ENCODE measurements around the gene STPG3. TPM values are rescaled to one million over a fixed set of nuclear protein-coding genes. Genes with fewer than 3 reads are reported as not detected.

Gene STPG3
- total RNA-seq, 1 donor from 2014 or later = not detected

GRCh38 chr9:137302449-137303150 lies 51.5 kb downstream of the STPG3 start:
- peak; percentile 60 for TF ChIP-seq CTCF (conservative IDR thresholded peaks at IDR 0.05; ENCODE audit: low read depth, low read length)
- no peak for DNase-seq (ENCODE audit: low read depth)
- peak overlapping the region; percentile 45 for H3K4me3 ChIP-seq (ENCODE audit: low read depth, low read length)

Other genes with a start within 250 kb of the STPG3 start
- 3.0 and 7.6 TPM in 2 replicates for gene ABCA2, start 223.0 kb upstream of the STPG3 start, total RNA-seq
- not detected in 2 replicates for gene FUT7, start 219.2 kb upstream of the STPG3 start, total RNA-seq
- gene NPDC1, start 205.1 kb upstream of the STPG3 start, total RNA-seq = 19.7 and 47.7 TPM in 2 replicates
- 0.87 TPM in 1 of 2 replicates, not detected in the other for gene ENTPD2, start 197.2 kb upstream of the STPG3 start, total RNA-seq
- gene SAPCD2, start 180.7 kb upstream of the STPG3 start, total RNA-seq = 25.6 and 51.3 TPM in 2 replicates
- gene UAP1L1, start 173.8 kb upstream of the STPG3 start, total RNA-seq = 2.1 and 2.2 TPM in 2 replicates
- gene MAN1B1, start 164.3 kb upstream of the STPG3 start, total RNA-seq = 46.0 and 74.3 TPM in 2 replicates
- gene DPP7, start 136.6 kb upstream of the STPG3 start, total RNA-seq = 66.9 and 125 TPM in 2 replicates
- gene GRIN1, start 112.1 kb upstream of the STPG3 start, total RNA-seq = not detected in 2 replicates
- gene LRRC26, start 81.2 kb upstream of the STPG3 start, total RNA-seq = not detected in 2 replicates
- not detected in 2 replicates for gene TMEM210, start 79.2 kb upstream of the STPG3 start, total RNA-seq
- gene ANAPC2, start 62.7 kb upstream of the STPG3 start, total RNA-seq = 16.7 TPM in 2 replicates
- gene SSNA1, start 62.6 kb upstream of the STPG3 start, total RNA-seq = 139 and 185 TPM in 2 replicates
- 10.5 and 13.5 TPM in 2 replicates for gene TPRN, start 50.5 kb upstream of the STPG3 start, total RNA-seq
- gene TMEM203, start 45.6 kb upstream of the STPG3 start, total RNA-seq = 39.4 and 44.9 TPM in 2 replicates
- 22.0 and 26.9 TPM in 2 replicates for gene NDOR1, start 45.6 kb upstream of the STPG3 start, total RNA-seq
- gene RNF208, start 29.0 kb upstream of the STPG3 start, total RNA-seq = 0.22 and 1.5 TPM in 2 replicates
- gene CYSRT1, start 26.1 kb upstream of the STPG3 start, total RNA-seq = 0.17 and 0.94 TPM in 2 replicates
- not detected in 2 replicates for gene RNF224, start 23.8 kb upstream of the STPG3 start, total RNA-seq
- 0.07 TPM in 1 of 2 replicates, not detected in the other for gene SLC34A3, start 20.4 kb upstream of the STPG3 start, total RNA-seq
- gene TUBB4B, start 10.0 kb upstream of the STPG3 start, total RNA-seq = 725 and 1,240 TPM in 2 replicates
- gene NELFB, start 4.0 kb downstream of the STPG3 start, total RNA-seq = 47.7 and 71.0 TPM in 2 replicates
- 48.5 and 56.1 TPM in 2 replicates for gene TOR4A, start 26.4 kb downstream of the STPG3 start, total RNA-seq
- gene NRARP, start 51.0 kb downstream of the STPG3 start, total RNA-seq = 2.2 and 4.9 TPM in 2 replicates
- 4.1 and 29.2 TPM in 2 replicates for gene EXD3, start 171.9 kb downstream of the STPG3 start, total RNA-seq
- gene NOXA1, start 172.1 kb downstream of the STPG3 start, total RNA-seq = 0.14 and 2.1 TPM in 2 replicates
- gene ENTPD8, start 190.1 kb downstream of the STPG3 start, total RNA-seq = not detected in 2 replicates
- gene NSMF, start 208.0 kb downstream of the STPG3 start, total RNA-seq = 33.2 and 62.7 TPM in 2 replicates